H9 (cell line): Measurements from ENCODE around the gene ADARB2. TPM values are rescaled to one million over a fixed set of nuclear protein-coding genes. Genes with fewer than 3 reads are reported as not detected.

Experiments used
- DNase-seq: peaks from one replicate; pipeline ENCODE4 v3.0.0-alpha.2; 2017
- H2AFZ ChIP-seq: one replicate; pipeline ENCODE4 v1.6.1; 2013; ENCODE audit warnings: mild to moderate bottlenecking, low read length, control low read depth, moderate library complexity
- H2AK5ac ChIP-seq: 2 replicates; pipeline ENCODE4 v1.6.1; 2013; ENCODE audit warnings: low read length, control low read depth, mixed read lengths; ENCODE audit not compliant: insufficient read length
- H2BK120ac ChIP-seq: one replicate; pipeline ENCODE4 v1.6.1; 2013; ENCODE audit warnings: low read depth, mild to moderate bottlenecking, low read length, control low read depth, inconsistent platforms; ENCODE audit not compliant: poor library complexity, severe bottlenecking
- H2BK12ac ChIP-seq: 2 replicates; pipeline ENCODE4 v1.6.1; 2013; ENCODE audit warnings: low read length, control low read depth, mixed read lengths, low read depth; ENCODE audit not compliant: insufficient read length
- H2BK15ac ChIP-seq: 2 replicates; pipeline ENCODE4 v1.6.1; 2013; ENCODE audit warnings: low read depth, low read length, control low read depth
- H2BK20ac ChIP-seq: one replicate; pipeline ENCODE4 v1.6.1; 2013; ENCODE audit warnings: low read depth, mild to moderate bottlenecking, low read length, control low read depth, inconsistent platforms; ENCODE audit not compliant: poor library complexity, severe bottlenecking
- H2BK5ac ChIP-seq: 2 replicates; pipeline ENCODE4 v1.6.1; 2013; ENCODE audit warnings: low read length, control low read depth, mixed read lengths; ENCODE audit not compliant: insufficient read length
- H3K14ac ChIP-seq: 2 replicates; pipeline ENCODE4 v1.6.1; 2013; ENCODE audit warnings: low read length, control low read depth; ENCODE audit not compliant: insufficient read depth
- H3K18ac ChIP-seq: 2 replicates; pipeline ENCODE4 v1.6.1; 2013; ENCODE audit warnings: low read depth, mild to moderate bottlenecking, mixed read lengths, low read length, control low read depth; ENCODE audit not compliant: insufficient read length
- H3K23ac ChIP-seq: 2 replicates; pipeline ENCODE4 v1.6.1; 2013; ENCODE audit warnings: low read length, control low read depth, mixed read lengths, low read depth; ENCODE audit not compliant: insufficient read length
- H3K23me2 ChIP-seq: 2 replicates; pipeline ENCODE4 v1.6.1; 2013; ENCODE audit warnings: low read depth, mild to moderate bottlenecking, mixed read lengths, low read length, control low read depth; ENCODE audit not compliant: insufficient read length, poor library complexity, severe bottlenecking
- H3K27ac ChIP-seq: 2 replicates; pipeline ENCODE4 v1.5.1; 2013; ENCODE audit warnings: low read length, control low read depth, mixed read lengths, low read depth; ENCODE audit not compliant: insufficient read length
- H3K27me3 ChIP-seq: 2 replicates; pipeline ENCODE4 v1.6.1; 2013; ENCODE audit warnings: low read length, control low read depth, inconsistent platforms; ENCODE audit not compliant: insufficient read depth
- H3K4ac ChIP-seq: 2 replicates; pipeline ENCODE4 v1.6.1; 2013; ENCODE audit warnings: low read depth, mild to moderate bottlenecking, control low read depth, inconsistent platforms, low read length, moderate library complexity
- H3K4me1 ChIP-seq: 2 replicates; pipeline ENCODE4 v1.6.1; 2013; ENCODE audit warnings: low read length, control low read depth, inconsistent platforms; ENCODE audit not compliant: insufficient read depth
- H3K4me2 ChIP-seq: 2 replicates; pipeline ENCODE4 v1.6.1; 2013; ENCODE audit warnings: low read length, control low read depth, mixed read lengths; ENCODE audit not compliant: insufficient read length, insufficient read depth
- H3K56ac ChIP-seq: 2 replicates; pipeline ENCODE4 v1.6.1; 2013; ENCODE audit warnings: low read depth, mild to moderate bottlenecking, mixed read lengths, low read length, control low read depth; ENCODE audit not compliant: insufficient read length
- H3K79me1 ChIP-seq: 2 replicates; pipeline ENCODE4 v1.6.1; 2013; ENCODE audit warnings: low read depth, mild to moderate bottlenecking, moderate library complexity, low read length, control low read depth, inconsistent platforms; ENCODE audit not compliant: insufficient read depth, poor library complexity, severe bottlenecking
- H3K79me2 ChIP-seq: 2 replicates; pipeline ENCODE4 v1.6.1; 2013; ENCODE audit warnings: low read length, control low read depth, inconsistent platforms; ENCODE audit not compliant: insufficient read depth
- H3K9ac ChIP-seq: 2 replicates; pipeline ENCODE4 v1.6.1; 2013; ENCODE audit warnings: low read length, control low read depth, mixed read lengths; ENCODE audit not compliant: insufficient read length; ENCODE audit errors: extremely low read depth
- H3K9me3 ChIP-seq: one replicate; pipeline ENCODE4 v1.6.1; 2013; ENCODE audit warnings: low read depth, low read length, inconsistent platforms; ENCODE audit not compliant: control insufficient read depth
- H3T11ph ChIP-seq: one replicate; pipeline ENCODE4 v1.6.1; 2013; ENCODE audit warnings: mild to moderate bottlenecking, low read length, control low read depth, inconsistent platforms
- H4K20me1 ChIP-seq: one replicate; pipeline ENCODE4 v1.6.1; 2013; ENCODE audit not compliant: control insufficient read depth, insufficient read length, insufficient read depth
- H4K5ac ChIP-seq: 2 replicates; pipeline ENCODE4 v1.6.1; 2013; ENCODE audit warnings: low read depth, mild to moderate bottlenecking, mixed read lengths, low read length, control low read depth; ENCODE audit not compliant: insufficient read length
- H4K8ac ChIP-seq: replicated peaks from 2 replicates; pipeline ENCODE4 v1.6.1; 2013; ENCODE audit warnings: low read length, control low read depth, mixed read lengths, low read depth; ENCODE audit not compliant: insufficient read length
- H4K91ac ChIP-seq: 2 replicates; pipeline ENCODE4 v1.6.1; 2013; ENCODE audit warnings: low read depth, mild to moderate bottlenecking, moderate library complexity, mixed read lengths, low read length, control low read depth; ENCODE audit not compliant: insufficient read length
- H3K27ac Mint-ChIP-seq, 3 experiments: 2 replicates in 2 of 3; 3 replicates in 1 of 3; pipeline ENCODE4 v1.8.0; 2020 to 2021; ENCODE audit warnings: mixed read lengths in 3 of 3, mild to moderate bottlenecking in 1 of 3, moderate library complexity in 1 of 3
- H3K27me3 Mint-ChIP-seq: 2 replicates; pipeline ENCODE4 v1.8.0; 2021; ENCODE audit warnings: low read depth, mild to moderate bottlenecking, moderate library complexity, mixed read lengths
- H3K36me3 Mint-ChIP-seq, 3 experiments: 2 replicates in 2 of 3; 3 replicates in 1 of 3; pipeline ENCODE4 v1.8.0; 2020 to 2021; ENCODE audit warnings: low read depth in 3 of 3, mixed read lengths in 3 of 3; ENCODE audit not compliant: insufficient read depth in 1 of 3
- H3K4me1 Mint-ChIP-seq, 2 experiments: 2 replicates each; pipeline ENCODE4 v1.8.0; 2020; ENCODE audit warnings: mixed read lengths in 2 of 2
- H3K4me3 Mint-ChIP-seq, 2 experiments: 2 replicates in 1 of 2; 3 replicates in 1 of 2; pipeline ENCODE4 v1.8.0; 2020 to 2021; ENCODE audit warnings: mild to moderate bottlenecking in 2 of 2, mixed read lengths in 2 of 2, moderate library complexity in 1 of 2
- H3K9me3 Mint-ChIP-seq, 2 experiments: 2 replicates in 1 of 2; 3 replicates in 1 of 2; pipeline ENCODE4 v1.8.0; 2020; ENCODE audit warnings: mild to moderate bottlenecking in 2 of 2, mixed read lengths in 2 of 2, moderate library complexity in 1 of 2
- CTCF ChIP-seq: fragments of 200-600 bp; sonication (generic); conservative IDR thresholded peaks from 3 replicates; pipeline ENCODE4 v1.8.0; 2021; ENCODE audit warnings: antibody characterized with exemption, mild to moderate bottlenecking
- WGBS: extraction: QIAGEN DNeasy Blood & Tissue Kit; methylation state at CpG from one replicate; pipeline ENCODE4 v1.1.7; 2013; ENCODE audit warnings: missing lambda C conversion rate, low lambda C conversion rate, mixed read lengths; ENCODE audit not compliant: insufficient read length; ENCODE audit errors: extremely low coverage; 5-methylcytosine and 5-hydroxymethylcytosine counted together
- total RNA-seq: library from RNA; stranded (reverse); gene quantifications from 2 replicates; pipeline ENCODE4 v1.2.1, GENCODE V29; 2021

The ADARB2 gene
- total RNA-seq, 1 experiment from 2014 or later, result 0.87 TPM

- no peak overlapping the region for H3K14ac ChIP-seq
- no peaks in the 10 kb centered on the region for H3K4me1 ChIP-seq
- no peak overlapping the region for H2AFZ ChIP-seq
- H3K23me2 ChIP-seq, result no peaks in the 10 kb centered on the region
- H2BK15ac ChIP-seq, result no peak overlapping the region
- H3K18ac ChIP-seq, result no peak overlapping the region
- H2BK5ac ChIP-seq, result no peak overlapping the region
- no peaks in the 10 kb centered on the region for H3K79me2 ChIP-seq
- Mint-ChIP-seq H3K9me3 (peaks cover 0 to 2% of the 10 kb centered on the region in 2 experiments; a peak in 1 of 5 replicates), H3K27ac (peak overlapping the region in 1 of 3 experiments; percentile 74; a peak in 2 of 7 replicates), H3K36me3 (no peaks in the 10 kb centered on the region; a peak in 1 of 7 replicates), H3K27me3 (peaks cover 15% of the 10 kb centered on the region), H3K4me3 (no peak overlapping the region), H3K4me1 (no peaks in the 10 kb centered on the region)
- H2AK5ac ChIP-seq, result no peak overlapping the region
- no peak overlapping the region for H4K8ac ChIP-seq
- H2BK20ac ChIP-seq, result no peak overlapping the region
- no peak overlapping the region for H3K9ac ChIP-seq
- H3T11ph ChIP-seq, result no peak overlapping the region
- H3K79me1 ChIP-seq, result no peaks in the 10 kb centered on the region
- H3K56ac ChIP-seq, result no peak overlapping the region
- no peak for DNase-seq
- WGBS, result no CpG with 5 or more reads among the region's 19 CpGs
- TF ChIP-seq CTCF, result no peak
- no peak overlapping the region for H3K27ac ChIP-seq
- no peak overlapping the region for H2BK12ac ChIP-seq
- no peak overlapping the region for H4K5ac ChIP-seq
- no peaks in the 10 kb centered on the region for H4K20me1 ChIP-seq
- H3K27me3 ChIP-seq, result no peaks in the 10 kb centered on the region
- H3K4ac ChIP-seq, result no peak overlapping the region
- no peaks in the 10 kb centered on the region for H3K9me3 ChIP-seq
- no peak overlapping the region for H4K91ac ChIP-seq
- H3K23ac ChIP-seq, result no peak overlapping the region
- no peak overlapping the region for H2BK120ac ChIP-seq
- no peak overlapping the region for H3K4me2 ChIP-seq
Measured at GRCh38 chr10:1280466-1281404, 456.6 kb downstream of the ADARB2 start.
